Suprapubic skin (tissue), 4 donors: ENCODE results near the gene PSG5. TPM values are rescaled to one million over a fixed set of nuclear protein-coding genes. Genes with fewer than 3 reads are reported as not detected.
A peak's percentile ranks its signal among the peaks of the same experiment; 100 is the strongest.
"Not testable (repeated sequence)": the region's sequence is repeated elsewhere in the genome, so short reads cannot be mapped to it uniquely, and the experiment has no call there.

Experiments used
- DNase-seq, 2 donors: peaks; one replicate each; pipeline ENCODE4 v3.0.0-alpha.2; 2019; ENCODE audit warnings: low spot score in 2 of 2
- H3K27ac ChIP-seq: fragments of 200-600 bp; sonication (generic); one replicate; pipeline ENCODE4 v1.5.1; 2019
- H3K27me3 ChIP-seq: fragments of 200-600 bp; sonication (generic); one replicate; pipeline ENCODE4 v1.5.1; 2019
- H3K36me3 ChIP-seq: fragments of 200-600 bp; sonication (generic); one replicate; pipeline ENCODE4 v1.5.1; 2019
- H3K4me1 ChIP-seq: fragments of 200-600 bp; sonication (generic); one replicate; pipeline ENCODE4 v1.5.1; 2019
- H3K4me3 ChIP-seq: fragments of 200-600 bp; sonication (generic); one replicate; pipeline ENCODE4 v1.5.1; 2019; ENCODE audit warnings: mild to moderate bottlenecking
- H3K9me3 ChIP-seq: fragments of 200-600 bp; sonication (generic); one replicate; pipeline ENCODE4 v1.5.1; 2019
- EP300 ChIP-seq: sonication (generic); formaldehyde crosslinking; IDR thresholded peaks from one replicate; pipeline ENCODE4 v1.6.1; 2017; ENCODE audit warnings: antibody characterized with exemption
- POLR2A ChIP-seq, 2 donors: fragments of 450-650 bp; IDR thresholded peaks; one replicate each; pipeline ENCODE4 v1.6.1; 2017; ENCODE audit warnings: antibody characterized with exemption in 2 of 2, mild to moderate bottlenecking in 2 of 2, moderate library complexity in 2 of 2
- POLR2AphosphoS5 ChIP-seq, 3 donors: sonication (generic); formaldehyde crosslinking; IDR thresholded peaks; one replicate each; pipeline ENCODE4 v1.6.1; 2017; ENCODE audit warnings: antibody characterized with exemption in 3 of 3
- WGBS: methylation state at CpG from one replicate; pipeline ENCODE4 v1.1.5; 2018; 5-methylcytosine and 5-hydroxymethylcytosine counted together
- total RNA-seq, 4 donors: library from RNA; depleted of rRNA; stranded (reverse); fragments of >200 nt; gene quantifications; one replicate each; pipeline ENCODE4 v1.1.0, GENCODE V29; 2016
- TF ChIP-seq, protein P1 (sequence below), 2 donors: fragments of 200-600 bp in 1 of 2; fragments of 450-650 bp in 1 of 2; sonication (generic) in 1 of 2; IDR thresholded peaks; one replicate each; pipeline ENCODE4 v1.5.1; 2016 to 2019; ENCODE audit warnings: antibody characterized with exemption in 2 of 2, mild to moderate bottlenecking in 1 of 2, moderate library complexity in 1 of 2

PSG5 gene
- total RNA-seq, 4 donors from 2014 or later = 0.47 to 0.51 TPM; not detected in 2

DNA sequence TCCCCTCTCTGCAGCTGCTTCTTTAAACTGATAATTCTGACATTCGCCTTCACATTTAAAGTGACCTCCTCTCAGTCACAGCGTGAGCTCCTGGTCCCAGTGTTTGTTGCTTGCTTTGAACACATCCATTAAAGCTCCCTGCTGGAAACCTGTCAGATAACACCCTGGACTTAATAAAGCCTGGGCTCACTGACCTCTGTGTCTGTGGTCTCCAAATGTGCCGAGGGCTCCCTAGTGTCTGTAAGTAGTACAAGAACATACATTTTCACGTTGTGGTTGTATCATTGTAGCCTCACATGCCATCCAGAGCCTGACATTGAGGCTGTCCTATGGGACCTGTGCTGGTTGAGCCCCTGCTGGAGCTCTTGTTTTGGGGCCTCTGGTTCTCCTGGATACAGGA, 21.7 kb upstream of the PSG5 start:
- no peaks in the 10 kb centered on the region for H3K36me3 ChIP-seq
- no peak overlapping the region for H3K27ac ChIP-seq
- DNase-seq = no peak
- TF ChIP-seq POLR2AphosphoS5 (IDR thresholded peaks at IDR 0.05) (no peak), POLR2A (IDR thresholded peaks at IDR 0.05) (no peak), EP300 (no peak)
- TF ChIP-seq, protein P1, sequence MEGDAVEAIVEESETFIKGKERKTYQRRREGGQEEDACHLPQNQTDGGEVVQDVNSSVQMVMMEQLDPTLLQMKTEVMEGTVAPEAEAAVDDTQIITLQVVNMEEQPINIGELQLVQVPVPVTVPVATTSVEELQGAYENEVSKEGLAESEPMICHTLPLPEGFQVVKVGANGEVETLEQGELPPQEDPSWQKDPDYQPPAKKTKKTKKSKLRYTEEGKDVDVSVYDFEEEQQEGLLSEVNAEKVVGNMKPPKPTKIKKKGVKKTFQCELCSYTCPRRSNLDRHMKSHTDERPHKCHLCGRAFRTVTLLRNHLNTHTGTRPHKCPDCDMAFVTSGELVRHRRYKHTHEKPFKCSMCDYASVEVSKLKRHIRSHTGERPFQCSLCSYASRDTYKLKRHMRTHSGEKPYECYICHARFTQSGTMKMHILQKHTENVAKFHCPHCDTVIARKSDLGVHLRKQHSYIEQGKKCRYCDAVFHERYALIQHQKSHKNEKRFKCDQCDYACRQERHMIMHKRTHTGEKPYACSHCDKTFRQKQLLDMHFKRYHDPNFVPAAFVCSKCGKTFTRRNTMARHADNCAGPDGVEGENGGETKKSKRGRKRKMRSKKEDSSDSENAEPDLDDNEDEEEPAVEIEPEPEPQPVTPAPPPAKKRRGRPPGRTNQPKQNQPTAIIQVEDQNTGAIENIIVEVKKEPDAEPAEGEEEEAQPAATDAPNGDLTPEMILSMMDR (IDR thresholded peaks at IDR 0.05) = no peak
- no peaks in the 10 kb centered on the region for H3K27me3 ChIP-seq
- no peak overlapping the region for H3K4me3 ChIP-seq
- no peaks in the 10 kb centered on the region for H3K4me1 ChIP-seq
- no CpG with 5 or more reads among the region's 4 CpGs for WGBS
- no peaks in the 10 kb centered on the region for H3K9me3 ChIP-seq

DNA sequence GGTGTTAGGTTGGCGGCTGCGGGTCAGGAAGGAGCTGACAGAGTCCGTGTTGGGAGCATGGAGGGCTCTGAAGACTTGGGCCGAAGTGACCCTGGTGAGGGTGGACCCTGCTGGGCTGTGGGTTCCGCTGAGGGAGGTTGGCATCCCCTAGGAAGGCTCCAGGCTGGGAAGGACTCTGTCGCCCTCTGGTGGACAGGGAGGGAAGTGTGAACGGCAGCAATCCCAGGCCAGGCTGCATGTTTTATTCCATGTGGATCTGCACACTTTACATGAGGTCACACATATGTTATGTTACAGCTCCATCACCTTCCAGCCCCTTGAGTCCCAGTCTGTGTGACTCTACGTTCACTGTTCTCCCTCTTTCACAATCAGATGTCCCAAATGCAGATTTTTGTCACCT, 20.8 kb upstream of the PSG5 start:
- H3K27me3 ChIP-seq, H3K4me1 ChIP-seq: not testable (repeated sequence)

DNA sequence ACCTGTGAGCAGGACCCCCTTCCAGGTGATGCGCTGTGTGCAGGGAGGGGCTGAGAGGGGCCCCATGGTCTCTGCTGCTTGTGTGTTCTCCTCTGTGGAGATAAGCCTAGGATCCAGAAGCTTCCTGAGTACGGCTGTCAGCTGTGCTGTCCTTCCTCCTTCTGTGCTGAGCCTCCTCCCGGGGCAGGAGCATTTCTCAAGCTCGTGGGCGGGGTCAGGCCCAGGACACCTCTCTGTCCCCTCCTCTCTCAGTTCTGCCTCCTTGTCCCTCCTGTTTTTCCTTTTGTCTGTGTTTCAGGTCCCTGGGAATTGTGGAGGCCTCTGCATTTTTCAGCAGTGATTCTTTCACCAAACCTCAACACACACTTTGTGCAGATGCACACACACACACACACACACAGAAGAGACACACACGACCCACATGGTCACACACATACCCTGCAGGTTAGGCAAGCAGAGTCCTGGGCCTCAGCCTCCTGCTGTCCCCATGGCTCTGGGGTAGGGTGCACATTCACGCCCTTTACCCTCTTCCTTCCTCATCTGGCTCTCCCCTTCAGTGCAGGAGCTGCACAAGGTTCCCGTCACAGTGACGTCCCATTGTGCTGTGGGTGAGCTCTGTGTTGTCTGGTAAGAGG, 19.3 kb upstream of the PSG5 start, which contains the start of gene PSG4:
Gene PSG4, minus strand, starts transcription at position 168 of the 635 bp plus-strand sequence. Its CDS starts 102 bp downstream, at position 66.
- not testable (repeated sequence) for H3K9me3 ChIP-seq, H3K4me3 ChIP-seq, DNase-seq, H3K4me1 ChIP-seq, H3K36me3 ChIP-seq, H3K27ac ChIP-seq, H3K27me3 ChIP-seq
- WGBS = no CpG with 5 or more reads among the region's 9 CpGs

More for the DNA sequence above, 20.8 kb upstream of the PSG5 start:
- H3K9me3 ChIP-seq, H3K36me3 ChIP-seq, DNase-seq, H3K27ac ChIP-seq, H3K4me3 ChIP-seq: not testable (repeated sequence)
- TF ChIP-seq, protein P1 (IDR thresholded peaks at IDR 0.05) = peak in 1 of 2 donors; percentile 64
- no CpG with 5 or more reads among the region's 8 CpGs for WGBS

DNA sequence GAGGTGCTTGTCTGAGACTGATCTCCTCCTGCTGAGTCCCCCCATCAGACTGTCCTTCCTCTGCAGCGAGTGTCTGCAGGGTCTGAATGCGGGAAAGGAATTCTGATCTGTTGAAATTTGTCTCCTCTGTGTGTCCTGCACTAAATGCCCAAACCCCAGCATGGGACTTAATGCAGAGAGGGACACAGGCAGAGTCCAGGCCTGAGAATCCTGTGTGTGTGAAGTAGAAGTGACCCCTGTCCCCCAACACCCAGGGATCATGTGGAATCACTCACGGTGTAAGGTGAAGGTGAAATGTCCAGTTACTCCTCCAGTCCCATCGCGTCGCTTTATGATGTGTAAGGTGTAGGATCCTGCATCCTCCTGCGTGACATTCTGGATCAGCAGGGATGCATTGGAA, 17.3 kb upstream of the PSG5 start:
- no CpG with 5 or more reads among the region's 7 CpGs for WGBS

DNA sequence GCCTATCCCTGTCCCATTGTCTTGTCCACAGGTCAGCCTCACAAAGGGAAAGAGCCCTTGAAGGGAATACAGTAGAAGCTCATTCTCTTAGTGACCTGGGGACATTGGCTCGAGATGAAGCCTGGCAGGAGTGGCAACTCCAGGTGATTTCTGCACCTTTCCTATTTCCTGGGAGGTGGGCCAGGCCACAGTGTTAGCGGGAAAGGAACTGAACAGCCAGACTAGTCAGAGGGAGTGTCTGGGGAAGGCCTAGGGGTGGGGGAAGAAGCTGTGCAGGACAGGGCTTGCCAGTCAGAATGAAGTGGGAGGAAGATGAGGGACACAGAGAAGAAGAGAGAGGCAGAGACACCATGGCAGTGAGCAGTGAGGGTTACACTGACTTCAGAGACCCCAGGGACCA, 15.6 kb upstream of the PSG5 start:
- not testable (repeated sequence) for H3K27me3 ChIP-seq, H3K36me3 ChIP-seq, DNase-seq, H3K9me3 ChIP-seq, H3K4me1 ChIP-seq, H3K4me3 ChIP-seq
- no CpG with 5 or more reads among the region's 2 CpGs for WGBS
- peak overlapping the region; percentile 69 for H3K27ac ChIP-seq

More for the DNA sequence above, 17.3 kb upstream of the PSG5 start:
- H3K4me3 ChIP-seq, H3K36me3 ChIP-seq, H3K9me3 ChIP-seq, DNase-seq, H3K27ac ChIP-seq, H3K4me1 ChIP-seq, H3K27me3 ChIP-seq: not testable (repeated sequence)

DNA sequence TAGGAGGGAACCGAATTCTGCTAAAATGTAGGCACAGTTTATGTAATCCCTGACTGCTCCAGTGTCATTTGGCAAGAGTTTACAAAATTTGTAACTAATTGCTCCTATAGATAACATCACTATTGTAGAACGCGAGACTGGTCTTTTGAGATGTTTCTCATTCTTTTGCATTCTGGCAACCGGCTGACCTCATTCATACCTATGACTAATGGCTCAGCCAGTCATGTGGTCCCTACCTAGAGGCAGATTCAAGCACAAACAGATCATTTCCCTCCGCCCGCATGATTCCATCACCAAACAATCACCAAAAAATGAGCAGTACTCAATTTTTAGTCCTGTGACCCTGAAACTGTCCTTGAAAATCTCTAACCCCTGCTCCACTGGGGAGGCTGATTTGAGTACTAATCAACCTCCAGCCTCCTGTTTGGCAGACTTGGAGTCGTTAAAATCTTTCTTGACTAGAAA, 15.0 kb upstream of the PSG5 start:
- not testable (repeated sequence) for DNase-seq, H3K4me3 ChIP-seq, H3K4me1 ChIP-seq, H3K36me3 ChIP-seq, H3K27me3 ChIP-seq, H3K9me3 ChIP-seq
- no CpG with 5 or more reads among the region's 7 CpGs for WGBS
- peak overlapping the region; percentile 69 for H3K27ac ChIP-seq

DNA sequence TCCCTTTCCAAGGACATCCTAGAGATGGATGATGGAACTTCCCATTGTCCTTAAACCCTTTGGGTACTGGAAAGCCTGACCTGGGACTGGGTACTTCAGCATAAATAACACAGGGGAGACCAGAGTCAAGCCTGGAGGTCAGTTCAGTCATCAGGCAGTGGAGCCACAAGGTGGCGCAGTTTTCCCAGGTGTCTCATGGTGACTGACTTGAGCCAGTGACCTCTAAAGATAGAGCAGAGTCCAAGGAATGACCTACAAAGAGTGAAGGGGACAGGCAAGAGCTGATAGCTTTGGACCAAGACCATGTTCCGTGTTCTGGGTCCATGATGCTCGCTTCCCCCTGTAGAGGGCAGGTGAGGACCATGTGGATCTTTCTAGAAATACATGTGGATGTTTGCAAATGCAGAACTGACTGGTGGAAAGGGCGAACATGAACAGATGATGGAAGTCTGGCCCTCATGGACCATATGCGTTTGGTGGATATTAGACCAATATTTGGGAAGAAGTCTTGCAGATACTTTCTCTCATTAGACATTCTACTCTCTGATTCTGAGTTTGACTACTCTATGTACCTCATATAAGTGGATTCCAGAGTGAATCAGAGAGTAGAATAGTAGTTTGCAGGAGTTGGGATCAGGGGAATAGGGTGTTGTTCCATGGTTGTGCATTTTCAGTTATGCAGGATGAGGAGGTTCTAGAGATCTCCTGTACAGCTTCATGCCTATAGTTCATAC, 12.5 kb upstream of the PSG5 start:
- not testable (repeated sequence) for H3K36me3 ChIP-seq, H3K27me3 ChIP-seq, H3K27ac ChIP-seq, H3K4me1 ChIP-seq, H3K4me3 ChIP-seq, DNase-seq, H3K9me3 ChIP-seq
- WGBS = no CpG with 5 or more reads among the region's 5 CpGs

DNA sequence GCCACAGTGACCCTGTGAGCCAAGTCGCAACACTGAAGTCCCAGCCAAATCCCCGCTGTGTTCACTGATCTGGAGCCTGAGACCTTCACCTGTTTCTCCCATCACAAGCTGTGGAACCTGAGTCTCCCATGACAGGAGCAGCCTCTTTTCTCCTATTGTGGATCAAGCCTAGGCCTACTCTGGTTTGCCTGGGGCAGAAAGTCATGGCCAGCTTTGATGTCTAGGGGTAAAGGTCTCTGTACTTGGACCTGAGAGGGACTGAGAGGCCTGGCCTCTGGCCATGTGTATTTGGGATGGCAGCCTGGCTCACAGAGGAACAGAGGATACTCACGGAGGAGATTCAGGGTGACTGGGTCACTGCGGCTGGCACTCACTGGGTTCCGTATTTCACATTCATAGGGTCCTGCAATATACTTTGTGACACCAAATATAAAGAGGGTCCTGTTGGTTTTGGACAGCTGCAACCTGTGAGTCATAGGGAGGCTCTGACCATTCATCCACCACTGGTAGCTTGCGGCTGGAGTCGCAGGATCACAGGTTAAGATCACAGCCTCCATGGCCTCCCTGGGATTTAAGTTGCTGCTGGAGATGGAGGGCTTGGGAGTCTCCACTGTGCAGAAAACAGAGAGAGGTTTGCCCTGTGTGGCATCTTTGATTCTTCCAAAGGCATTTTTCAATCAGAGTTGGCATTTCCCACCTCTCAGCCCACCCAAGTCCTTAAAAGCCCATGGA, 11.5 kb upstream of the PSG5 start:
- H3K4me3 ChIP-seq, H3K4me1 ChIP-seq, H3K27ac ChIP-seq, H3K9me3 ChIP-seq, H3K36me3 ChIP-seq, H3K27me3 ChIP-seq, DNase-seq: not testable (repeated sequence)
- no CpG with 5 or more reads among the region's 7 CpGs for WGBS

DNA sequence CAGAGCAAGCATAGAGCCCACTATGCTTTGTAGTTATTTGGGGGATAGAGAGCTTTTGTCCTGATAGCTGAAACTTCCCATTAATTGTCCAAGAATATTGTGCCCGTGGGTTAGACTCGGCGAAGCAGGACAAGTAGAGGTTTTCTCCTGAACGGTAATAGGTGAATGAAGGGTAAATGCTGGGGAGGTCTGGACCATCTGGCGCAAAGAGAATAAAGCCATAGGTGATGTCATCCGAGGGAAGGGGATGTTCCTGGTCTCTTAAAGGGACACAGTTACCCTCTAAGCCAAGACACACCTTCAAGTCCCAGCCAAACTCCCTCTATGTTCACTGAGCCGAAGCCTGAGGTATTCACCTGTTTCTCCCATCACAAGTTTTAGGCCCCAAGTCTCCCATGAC, 8.1 kb upstream of the PSG5 start:
- WGBS = 83% methylated on average over 7 of the region's 7 CpGs
- H3K27ac ChIP-seq, H3K27me3 ChIP-seq, H3K9me3 ChIP-seq, DNase-seq, H3K4me3 ChIP-seq, H3K36me3 ChIP-seq, H3K4me1 ChIP-seq: not testable (repeated sequence)

DNA sequence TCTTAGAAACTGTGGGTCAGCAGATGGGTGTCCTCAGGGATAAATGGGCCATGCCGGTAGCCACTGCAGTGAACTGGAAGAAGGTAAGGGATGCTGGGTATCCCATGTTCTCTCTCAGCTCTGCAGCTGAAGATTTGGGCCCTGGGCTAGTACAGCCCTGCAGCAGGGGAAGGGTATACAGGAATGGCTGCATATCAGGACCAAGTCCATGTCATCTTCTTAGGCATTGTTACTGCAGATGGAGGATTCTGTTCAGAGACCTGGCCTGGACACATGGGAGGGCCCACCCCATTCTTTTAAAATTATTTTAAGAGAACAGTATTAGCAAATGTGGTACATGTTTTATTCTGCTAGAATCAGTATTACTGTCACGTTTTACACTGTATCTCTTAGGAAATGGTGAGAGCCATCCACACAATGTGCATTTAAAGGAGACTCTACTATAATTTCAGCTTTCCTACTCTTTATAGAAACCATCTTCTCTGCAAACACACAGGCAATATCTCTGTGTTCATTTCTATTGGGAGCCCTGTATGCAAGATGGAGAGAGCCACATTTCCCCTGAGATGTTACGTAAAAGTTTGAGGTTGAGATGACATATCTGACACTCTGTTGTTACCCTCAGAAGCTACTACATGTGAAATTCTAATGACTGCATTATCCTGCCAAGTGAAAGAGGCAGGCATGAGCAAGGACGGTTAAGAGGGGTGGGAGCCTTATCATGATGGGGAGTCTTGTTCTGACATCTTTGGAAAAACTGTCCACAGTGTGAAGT, 6.2 kb upstream of the PSG5 start:
- DNase-seq, H3K4me1 ChIP-seq, H3K27ac ChIP-seq, H3K9me3 ChIP-seq, H3K27me3 ChIP-seq, H3K4me3 ChIP-seq, H3K36me3 ChIP-seq: not testable (repeated sequence)
- 51% methylated on average over 4 of the region's 4 CpGs for WGBS
